Measurements from ENCODE around the gene ZNF516. TPM values are rescaled to one million over a fixed set of nuclear protein-coding genes. Genes with fewer than 3 reads are reported as not detected.

ZNF516 gene
- total RNA-seq, 5 donors from 2014 or later (not counting 1 experiment from before 2014, with no cell fraction given): 22.0 to 31.8 (median 25.7) TPM

DNA sequence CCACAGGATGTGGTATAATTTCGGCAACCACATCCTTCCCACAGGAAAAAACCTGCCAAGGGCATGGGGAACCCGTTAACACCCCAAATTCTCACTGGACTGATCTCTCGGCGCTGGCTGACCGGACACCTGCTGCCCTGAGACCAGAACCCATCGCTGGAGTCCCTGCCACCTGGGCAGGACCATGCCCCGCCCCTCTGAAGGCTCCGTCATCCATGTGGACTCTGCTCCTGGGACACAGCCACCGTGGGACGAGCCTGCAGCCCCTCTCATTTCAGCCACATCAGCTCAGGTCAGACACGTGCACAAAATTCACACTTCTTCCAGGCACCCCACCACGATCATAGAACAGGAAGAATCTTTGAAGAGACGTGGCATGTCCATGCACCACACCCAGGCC is 108.2 kb downstream of the ZNF516 start:
- Histone ChIP-seq H3K9me3 (no peaks in the 10 kb centered on the region), H3K27me3 (replicated peaks in 1 of 2; ENCODE audit: control insufficient read depth in 2 of 2, extremely low read depth in 1 of 2, insufficient read depth in 2 of 2, low read length in 1 of 2) (peaks cover 0 to 22% of the 10 kb centered on the region in 2 experiments), H3K4me1 (ENCODE audit: control insufficient read depth in 1 of 2, extremely low read depth in 1 of 2, insufficient read depth in 2 of 2, low read length in 2 of 2) (peaks cover 20 to 35% of the 10 kb centered on the region in 2 experiments), H3K27ac (ENCODE audit: low read length) (no peak overlapping the region), H3K4me3 (ENCODE audit: control insufficient read depth in 1 of 2, extremely low read depth in 1 of 2, low read length in 1 of 2) (peak overlapping the region in 1 of 2 donors; percentile 38), H3K36me3 (ENCODE audit: control insufficient read depth in 2 of 2, extremely low read depth in 1 of 2, insufficient read depth in 1 of 2, low read length in 1 of 2) (no peaks in the 10 kb centered on the region)
- Mint-ChIP-seq H3K9me3 (no peaks in the 10 kb centered on the region), H3K4me1 (peaks cover 48 to 62% (median 54%) of the 10 kb centered on the region in 3 donors), H3K27me3 (peaks cover 0 to 1% of the 10 kb centered on the region in 2 donors), H3K27ac (no peak overlapping the region), H3K4me3 (peak overlapping the region in 2 of 3 donors; percentile 14 to 67), H3K36me3 (peaks cover 3% of the 10 kb centered on the region)
- peak in 1 of 4 experiments; percentile 14 for ATAC-seq (replicated peaks in 1 of 4)
- ChIA-PET POLR2A (interaction anchor here in 1 of 2 donors (0.7 kb wide), 1 partner anchor 810 kb away, joined by 3 read pairs; no protein-coding TSS in a partner anchor), CTCF (no interaction called here)
- 29% methylated on average over 7 of the region's 13 CpGs for WGBS (ENCODE audit: insufficient coverage)
- no peak for DNase-seq

DNA sequence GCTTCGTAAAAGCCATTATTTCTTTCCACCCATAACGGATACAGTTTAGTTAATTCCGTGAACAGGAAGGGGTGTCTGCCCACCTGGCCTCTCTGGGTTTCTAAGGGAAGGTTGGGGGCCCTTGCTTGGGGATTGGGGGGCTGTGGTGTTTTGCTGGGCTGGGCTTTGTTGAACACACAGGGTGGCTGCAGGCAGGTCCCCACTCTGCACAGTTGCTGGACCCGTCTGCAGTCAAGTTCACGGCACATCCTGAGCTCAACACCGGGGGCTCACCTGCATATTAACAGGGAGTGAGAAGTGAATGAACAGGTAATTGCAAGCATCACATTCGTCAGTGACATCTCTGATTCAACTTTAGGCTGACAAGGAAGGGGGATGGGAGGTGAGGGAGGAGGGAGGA is 109.0 kb downstream of the ZNF516 start:
- peaks cover 20 to 35% of the 10 kb centered on the region in 2 experiments for H3K4me1 ChIP-seq (ENCODE audit: control insufficient read depth in 1 of 2, extremely low read depth in 1 of 2, insufficient read depth in 2 of 2, low read length in 2 of 2)
- H3K36me3 Mint-ChIP-seq: peaks cover 3% of the 10 kb centered on the region
- H3K4me1 Mint-ChIP-seq: peaks cover 40 to 53% (median 47%) of the 10 kb centered on the region in 3 donors
- ChIA-PET CTCF (no interaction called here), POLR2A (interaction anchor here in 1 of 2 donors (0.6 to 0.7 kb wide), 2 partner anchors 237 to 811 kb away, joined by 3 read pairs; no protein-coding TSS in a partner anchor)
- H3K36me3 ChIP-seq (ENCODE audit: control insufficient read depth in 2 of 2, extremely low read depth in 1 of 2, insufficient read depth in 1 of 2, low read length in 1 of 2): no peaks in the 10 kb centered on the region
- 63% methylated on average over 4 of the region's 7 CpGs for WGBS (ENCODE audit: insufficient coverage)
- H3K27ac ChIP-seq (ENCODE audit: low read length): no peak overlapping the region
- H3K27me3 ChIP-seq (replicated peaks in 1 of 2; ENCODE audit: control insufficient read depth in 2 of 2, extremely low read depth in 1 of 2, insufficient read depth in 2 of 2, low read length in 1 of 2): peaks cover 0 to 22% of the 10 kb centered on the region in 2 experiments
- H3K4me3 Mint-ChIP-seq: peak overlapping the region in 1 of 3 donors; percentile 67
- peak overlapping the region in 1 of 2 donors; percentile 32 for H3K4me3 ChIP-seq (ENCODE audit: control insufficient read depth in 1 of 2, extremely low read depth in 1 of 2, low read length in 1 of 2)
- DNase-seq (no peak), ATAC-seq (replicated peaks in 1 of 4) (no peak)
- no peaks in the 10 kb centered on the region for H3K9me3 ChIP-seq
- no peaks in the 10 kb centered on the region for H3K9me3 Mint-ChIP-seq
- H3K27ac Mint-ChIP-seq: no peak overlapping the region
- peaks cover 0 to 1% of the 10 kb centered on the region in 2 donors for H3K27me3 Mint-ChIP-seq

DNA sequence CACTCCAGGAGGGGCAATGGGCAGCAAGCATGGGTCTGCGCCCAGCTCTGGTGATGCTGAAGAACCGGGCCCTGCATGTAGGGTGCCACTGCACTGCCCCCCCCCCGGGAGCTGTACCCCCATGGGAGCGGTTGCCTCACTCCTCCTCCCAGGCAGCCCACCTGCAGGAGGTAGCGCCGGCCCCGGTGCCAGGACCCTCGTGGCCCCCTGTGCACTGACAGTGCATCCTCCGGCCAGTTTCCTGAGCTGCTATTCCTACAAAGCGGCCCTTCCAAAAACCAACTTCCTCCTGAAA is 109.4 kb downstream of the ZNF516 start:
- ATAC-seq (replicated peaks in 1 of 4) (no peak), DNase-seq (no peak)
- H3K4me3 ChIP-seq (ENCODE audit: control insufficient read depth in 1 of 2, extremely low read depth in 1 of 2, low read length in 1 of 2): no peak overlapping the region
- H3K36me3 ChIP-seq (ENCODE audit: control insufficient read depth in 2 of 2, extremely low read depth in 1 of 2, insufficient read depth in 1 of 2, low read length in 1 of 2): no peaks in the 10 kb centered on the region
- H3K27me3 ChIP-seq (replicated peaks in 1 of 2; ENCODE audit: control insufficient read depth in 2 of 2, extremely low read depth in 1 of 2, insufficient read depth in 2 of 2, low read length in 1 of 2): peaks cover 0 to 23% of the 10 kb centered on the region in 2 experiments
- H3K27ac ChIP-seq (ENCODE audit: low read length): no peak overlapping the region
- WGBS (ENCODE audit: insufficient coverage): 78% methylated on average over 8 of the region's 10 CpGs
- no peak overlapping the region for H3K27ac Mint-ChIP-seq
- H3K4me3 Mint-ChIP-seq: no peak overlapping the region
- no peaks in the 10 kb centered on the region for H3K9me3 Mint-ChIP-seq
- H3K9me3 ChIP-seq: no peaks in the 10 kb centered on the region
- ChIA-PET POLR2A (no interaction called here), CTCF (no interaction called here)
- H3K4me1 Mint-ChIP-seq: peaks cover 35 to 49% (median 48%) of the 10 kb centered on the region in 3 donors
- peaks cover 0 to 1% of the 10 kb centered on the region in 2 donors for H3K27me3 Mint-ChIP-seq
- peaks cover 3% of the 10 kb centered on the region for H3K36me3 Mint-ChIP-seq
- peaks cover 20 to 32% of the 10 kb centered on the region in 2 experiments for H3K4me1 ChIP-seq (ENCODE audit: control insufficient read depth in 1 of 2, extremely low read depth in 1 of 2, insufficient read depth in 2 of 2, low read length in 2 of 2)

DNA sequence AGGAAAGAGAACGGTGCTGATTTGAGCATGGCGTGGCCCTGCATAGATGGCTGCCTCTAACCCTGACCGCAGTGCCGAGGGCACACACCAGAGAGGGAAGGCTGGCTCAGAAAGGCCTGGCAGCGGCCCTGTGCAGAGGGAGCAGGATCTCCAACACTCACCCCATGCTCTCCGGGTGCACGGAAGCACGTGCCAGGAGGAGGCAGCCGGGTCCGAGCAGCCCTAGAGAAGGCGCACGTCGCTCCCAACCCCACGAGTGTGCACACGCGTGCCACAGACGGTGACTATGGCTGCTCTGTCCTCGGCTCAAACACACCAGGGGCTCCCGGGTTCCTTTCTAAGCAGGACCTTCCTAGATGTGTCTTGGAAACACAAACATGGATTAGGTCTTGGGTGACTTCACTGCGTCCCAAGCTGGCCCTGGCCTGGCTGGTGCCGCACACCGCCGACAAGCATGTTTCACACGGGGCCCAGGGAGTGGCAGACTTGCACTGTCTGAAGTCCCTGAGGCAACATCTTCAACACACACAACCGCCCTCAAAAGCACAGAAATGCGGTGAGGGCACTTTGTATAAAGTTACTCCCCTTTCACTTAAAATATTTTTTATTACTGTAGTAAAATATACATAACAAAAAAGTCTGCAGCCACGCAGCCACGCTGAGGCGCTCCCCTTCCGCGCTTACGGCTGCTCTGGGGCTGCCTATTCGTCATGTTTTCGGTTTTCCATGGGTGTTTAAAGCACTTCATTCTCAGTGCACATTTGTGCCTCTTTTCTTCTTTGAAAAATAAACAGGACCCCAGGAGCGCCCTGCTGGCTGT is 110.0 kb downstream of the ZNF516 start:
- no peak for DNase-seq
- Histone ChIP-seq H3K27ac (ENCODE audit: low read length) (no peak overlapping the region), H3K36me3 (ENCODE audit: control insufficient read depth in 2 of 2, extremely low read depth in 1 of 2, insufficient read depth in 1 of 2, low read length in 1 of 2) (no peaks in the 10 kb centered on the region), H3K4me3 (ENCODE audit: control insufficient read depth in 1 of 2, extremely low read depth in 1 of 2, low read length in 1 of 2) (no peak overlapping the region), H3K9me3 (no peaks in the 10 kb centered on the region), H3K4me1 (ENCODE audit: control insufficient read depth in 1 of 2, extremely low read depth in 1 of 2, insufficient read depth in 2 of 2, low read length in 2 of 2) (peaks cover 20 to 31% of the 10 kb centered on the region in 2 experiments), H3K27me3 (replicated peaks in 1 of 2; ENCODE audit: control insufficient read depth in 2 of 2, extremely low read depth in 1 of 2, insufficient read depth in 2 of 2, low read length in 1 of 2) (peaks cover 0 to 25% of the 10 kb centered on the region in 2 experiments)
- POLR2A ChIA-PET: no interaction called here
- Mint-ChIP-seq H3K4me1 (peaks cover 34 to 46% (median 44%) of the 10 kb centered on the region in 3 donors), H3K9me3 (no peaks in the 10 kb centered on the region), H3K36me3 (peaks cover 5% of the 10 kb centered on the region), H3K4me3 (no peak overlapping the region), H3K27me3 (peaks cover 0 to 1% of the 10 kb centered on the region in 2 donors), H3K27ac (no peak overlapping the region)
- 92% methylated on average over 23 of the region's 35 CpGs for WGBS (ENCODE audit: insufficient coverage)
- CTCF ChIA-PET: no interaction called here
- ATAC-seq (replicated peaks in 1 of 4): no peak

DNA sequence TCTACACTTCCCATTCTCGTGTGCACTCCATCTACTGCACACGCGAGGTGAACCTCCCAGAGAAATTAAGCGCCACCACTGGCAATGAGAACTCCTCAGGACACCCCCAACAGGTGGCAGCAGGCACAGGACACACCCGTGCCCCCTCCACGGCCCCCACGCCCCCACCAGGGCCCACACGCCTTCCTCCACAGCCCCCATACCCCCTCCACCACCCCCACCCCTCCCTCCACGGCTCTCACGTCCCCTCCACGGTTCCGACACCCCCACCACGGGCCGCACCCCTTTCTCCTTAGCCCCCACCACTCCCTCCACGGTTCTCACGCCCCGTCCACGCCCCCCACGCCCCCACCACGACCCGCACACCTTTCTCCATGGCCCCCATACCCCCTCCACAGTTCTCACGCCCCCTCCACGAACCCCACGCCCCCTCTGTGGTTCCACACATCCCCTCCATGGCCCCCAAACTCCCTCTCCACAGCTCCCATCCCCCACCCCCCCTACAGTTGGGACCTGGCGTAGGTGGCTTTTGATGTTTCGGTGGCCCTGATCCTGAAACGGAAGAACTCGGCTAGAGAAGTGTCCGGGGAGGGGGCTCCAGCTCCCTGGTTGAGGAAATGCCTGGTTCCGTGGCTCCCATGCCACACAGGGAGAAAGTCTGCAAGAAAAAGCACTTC is 110.8 kb downstream of the ZNF516 start:
- H3K4me3 ChIP-seq (ENCODE audit: control insufficient read depth in 1 of 2, extremely low read depth in 1 of 2, low read length in 1 of 2): no peak overlapping the region
- Mint-ChIP-seq H3K9me3 (no peaks in the 10 kb centered on the region), H3K36me3 (peaks cover 7% of the 10 kb centered on the region), H3K4me1 (peaks cover 34 to 38% (median 37%) of the 10 kb centered on the region in 3 donors), H3K4me3 (no peak overlapping the region), H3K27me3 (peaks cover 0 to 1% of the 10 kb centered on the region in 2 donors), H3K27ac (no peak overlapping the region)
- H3K27ac ChIP-seq (ENCODE audit: low read length): no peak overlapping the region
- POLR2A ChIA-PET: no interaction called here
- H3K27me3 ChIP-seq (replicated peaks in 1 of 2; ENCODE audit: control insufficient read depth in 2 of 2, extremely low read depth in 1 of 2, insufficient read depth in 2 of 2, low read length in 1 of 2): peaks cover 0 to 25% of the 10 kb centered on the region in 2 experiments
- DNase-seq (no peak), ATAC-seq (replicated peaks in 1 of 4) (no peak)
- no peaks in the 10 kb centered on the region for H3K9me3 ChIP-seq
- CTCF ChIA-PET: no interaction called here
- peaks cover 0 to 3% of the 10 kb centered on the region in 2 donors for H3K36me3 ChIP-seq (ENCODE audit: control insufficient read depth in 2 of 2, extremely low read depth in 1 of 2, insufficient read depth in 1 of 2, low read length in 1 of 2)
- WGBS (ENCODE audit: insufficient coverage): 81% methylated on average over 6 of the region's 30 CpGs
- peaks cover 20 to 31% of the 10 kb centered on the region in 2 experiments for H3K4me1 ChIP-seq (ENCODE audit: control insufficient read depth in 1 of 2, extremely low read depth in 1 of 2, insufficient read depth in 2 of 2, low read length in 2 of 2)

DNA sequence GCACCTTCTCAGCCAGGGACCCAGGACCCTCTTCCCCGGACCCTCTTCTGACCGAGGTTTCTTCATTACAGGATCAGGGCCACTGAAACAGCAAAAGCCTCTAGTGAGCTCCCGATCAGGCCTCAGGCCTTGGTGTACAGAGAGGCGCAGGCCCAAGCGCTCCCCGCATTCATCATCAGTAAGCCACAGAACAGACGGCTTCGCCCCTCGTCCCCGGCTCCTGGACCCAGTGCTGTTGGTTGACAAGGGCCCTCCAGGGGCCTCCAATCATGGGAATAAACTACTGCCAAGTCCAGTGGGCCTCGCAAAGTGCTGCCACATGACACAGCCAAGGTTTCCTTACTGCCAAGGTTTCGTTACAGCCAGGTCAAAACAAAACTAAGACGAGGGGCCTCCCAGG is 111.4 kb downstream of the ZNF516 start:
- Mint-ChIP-seq H3K4me1 (peaks cover 28 to 33% (median 32%) of the 10 kb centered on the region in 3 donors), H3K4me3 (no peak overlapping the region), H3K36me3 (peaks cover 7% of the 10 kb centered on the region), H3K9me3 (no peaks in the 10 kb centered on the region), H3K27ac (no peak overlapping the region), H3K27me3 (peaks cover 0 to 1% of the 10 kb centered on the region in 2 donors)
- H3K27ac ChIP-seq (ENCODE audit: low read length): no peak overlapping the region
- ATAC-seq (replicated peaks in 1 of 4): no peak
- WGBS (ENCODE audit: insufficient coverage): 86% methylated on average over 13 of the region's 13 CpGs
- H3K27me3 ChIP-seq (replicated peaks in 1 of 2; ENCODE audit: control insufficient read depth in 2 of 2, extremely low read depth in 1 of 2, insufficient read depth in 2 of 2, low read length in 1 of 2): peaks cover 0 to 25% of the 10 kb centered on the region in 2 experiments
- DNase-seq: no peak
- POLR2A ChIA-PET: no interaction called here
- H3K4me1 ChIP-seq (ENCODE audit: control insufficient read depth in 1 of 2, extremely low read depth in 1 of 2, insufficient read depth in 2 of 2, low read length in 2 of 2): peaks cover 20 to 31% of the 10 kb centered on the region in 2 experiments
- CTCF ChIA-PET: no interaction called here
- H3K9me3 ChIP-seq: no peaks in the 10 kb centered on the region
- no peak overlapping the region for H3K4me3 ChIP-seq (ENCODE audit: control insufficient read depth in 1 of 2, extremely low read depth in 1 of 2, low read length in 1 of 2)
- H3K36me3 ChIP-seq (ENCODE audit: control insufficient read depth in 2 of 2, extremely low read depth in 1 of 2, insufficient read depth in 1 of 2, low read length in 1 of 2): peaks cover 0 to 6% of the 10 kb centered on the region in 2 donors

Data from T-cell (primary cell).